ENCODE measurements around the gene TANGO2. TPM values are rescaled to one million over a fixed set of nuclear protein-coding genes. Genes with fewer than 3 reads are reported as not detected.

The TANGO2 gene
- total RNA-seq, 2 donors from 2014 or later: 34.3 to 40.1 TPM

DNA sequence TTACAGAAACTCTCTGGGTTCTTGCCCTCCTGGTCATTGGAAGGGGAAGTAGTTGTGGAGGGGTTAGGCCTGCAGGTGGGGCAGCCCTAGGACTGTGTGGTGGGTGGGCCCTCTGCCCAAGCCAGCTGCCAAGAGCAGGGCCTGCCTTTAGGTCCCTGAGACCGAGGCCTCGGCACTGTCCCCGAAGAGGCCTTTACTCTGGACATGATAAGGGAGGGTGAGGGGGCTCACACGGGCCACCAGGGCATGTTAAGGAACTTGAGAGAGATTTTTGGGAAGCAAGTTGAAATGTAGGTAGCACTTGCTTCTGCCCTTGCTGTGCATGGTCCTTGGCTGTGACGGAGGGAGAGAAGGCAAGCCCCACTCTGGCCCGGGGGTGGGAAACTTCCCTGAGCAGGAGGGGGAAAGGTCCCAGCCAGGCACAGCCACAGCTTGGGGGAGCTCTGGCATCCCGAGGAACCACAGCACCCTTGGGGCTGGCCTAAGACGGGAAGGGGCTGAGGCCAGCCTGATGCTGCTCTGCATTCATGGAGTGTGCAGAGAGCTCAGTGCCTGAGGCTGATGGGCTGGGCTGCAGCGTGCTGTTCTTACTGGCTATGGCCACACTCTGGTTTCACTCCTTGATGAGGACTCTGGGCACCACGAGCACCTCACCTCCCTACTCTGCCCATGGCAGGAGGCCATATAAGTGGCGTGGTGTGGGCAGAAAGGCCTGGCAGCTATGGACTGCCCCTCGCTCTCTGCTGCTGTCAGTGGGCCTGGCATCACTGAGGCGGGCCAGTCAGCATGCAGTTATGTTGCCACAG, 87.2 kb downstream of the TANGO2 start:
- intact Hi-C loops (cut with DNase I): no loop called here
- no peak for DNase-seq (ENCODE audit: low spot score)
- H3K36me3 ChIP-seq: peaks cover 14 to 30% of the 10 kb centered on the region in 2 donors
- no peaks in the 10 kb centered on the region for H3K4me1 ChIP-seq (replicated peaks)
- no peak overlapping the region for H3K4me3 ChIP-seq
- 83% methylated on average over 12 of the region's 13 CpGs for WGBS
- H3K27ac ChIP-seq: no peak overlapping the region
- TF ChIP-seq POLR2AphosphoS5 (IDR thresholded peaks at IDR 0.05) (no peak), POLR2A (IDR thresholded peaks at IDR 0.05) (no peak)
- TF ChIP-seq, protein P1, sequence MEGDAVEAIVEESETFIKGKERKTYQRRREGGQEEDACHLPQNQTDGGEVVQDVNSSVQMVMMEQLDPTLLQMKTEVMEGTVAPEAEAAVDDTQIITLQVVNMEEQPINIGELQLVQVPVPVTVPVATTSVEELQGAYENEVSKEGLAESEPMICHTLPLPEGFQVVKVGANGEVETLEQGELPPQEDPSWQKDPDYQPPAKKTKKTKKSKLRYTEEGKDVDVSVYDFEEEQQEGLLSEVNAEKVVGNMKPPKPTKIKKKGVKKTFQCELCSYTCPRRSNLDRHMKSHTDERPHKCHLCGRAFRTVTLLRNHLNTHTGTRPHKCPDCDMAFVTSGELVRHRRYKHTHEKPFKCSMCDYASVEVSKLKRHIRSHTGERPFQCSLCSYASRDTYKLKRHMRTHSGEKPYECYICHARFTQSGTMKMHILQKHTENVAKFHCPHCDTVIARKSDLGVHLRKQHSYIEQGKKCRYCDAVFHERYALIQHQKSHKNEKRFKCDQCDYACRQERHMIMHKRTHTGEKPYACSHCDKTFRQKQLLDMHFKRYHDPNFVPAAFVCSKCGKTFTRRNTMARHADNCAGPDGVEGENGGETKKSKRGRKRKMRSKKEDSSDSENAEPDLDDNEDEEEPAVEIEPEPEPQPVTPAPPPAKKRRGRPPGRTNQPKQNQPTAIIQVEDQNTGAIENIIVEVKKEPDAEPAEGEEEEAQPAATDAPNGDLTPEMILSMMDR (IDR thresholded peaks at IDR 0.05): no peak
- no peaks in the 10 kb centered on the region for H3K27me3 ChIP-seq (replicated peaks; ENCODE audit: insufficient read depth)
- no peaks in the 10 kb centered on the region for H3K9me3 ChIP-seq

DNA sequence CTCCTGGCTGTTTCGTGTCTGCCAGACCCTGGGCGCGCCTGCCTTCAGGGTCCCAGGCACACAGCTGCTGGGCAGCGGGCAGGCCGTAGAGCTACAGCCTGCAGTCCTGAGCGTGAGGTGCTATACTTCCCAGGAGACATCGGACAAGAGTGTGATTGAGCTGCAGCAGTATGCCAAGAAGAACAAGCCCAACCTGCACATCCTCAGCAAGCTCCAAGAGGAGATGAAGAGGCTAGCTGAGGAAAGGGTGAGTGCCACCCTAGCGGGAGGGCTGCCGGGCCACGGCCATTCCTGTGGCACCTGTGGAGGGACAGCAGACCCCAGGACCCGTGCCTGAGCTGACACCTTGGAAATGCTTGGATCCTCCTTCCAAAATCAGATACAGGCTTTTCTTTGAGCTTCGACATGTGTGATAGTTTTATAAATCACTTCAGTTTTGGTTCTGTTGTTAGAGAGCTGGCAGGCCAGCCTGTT, 87.9 kb downstream of the TANGO2 start:
- no peak for TF ChIP-seq POLR2AphosphoS5 (IDR thresholded peaks at IDR 0.05)
- TF ChIP-seq, protein P1 (IDR thresholded peaks at IDR 0.05): no peak
- TF ChIP-seq POLR2A (IDR thresholded peaks at IDR 0.05): no peak
- Histone ChIP-seq H3K4me1 (replicated peaks) (no peaks in the 10 kb centered on the region), H3K27me3 (replicated peaks; ENCODE audit: insufficient read depth) (no peaks in the 10 kb centered on the region), H3K27ac (no peak overlapping the region), H3K9me3 (no peaks in the 10 kb centered on the region), H3K4me3 (no peak overlapping the region), H3K36me3 (peaks cover 14 to 30% of the 10 kb centered on the region in 2 donors)
- intact Hi-C loops (cut with DNase I): no loop called here
- DNase-seq (ENCODE audit: low spot score): no peak
- 81% methylated on average over 11 of the region's 12 CpGs for WGBS

DNA sequence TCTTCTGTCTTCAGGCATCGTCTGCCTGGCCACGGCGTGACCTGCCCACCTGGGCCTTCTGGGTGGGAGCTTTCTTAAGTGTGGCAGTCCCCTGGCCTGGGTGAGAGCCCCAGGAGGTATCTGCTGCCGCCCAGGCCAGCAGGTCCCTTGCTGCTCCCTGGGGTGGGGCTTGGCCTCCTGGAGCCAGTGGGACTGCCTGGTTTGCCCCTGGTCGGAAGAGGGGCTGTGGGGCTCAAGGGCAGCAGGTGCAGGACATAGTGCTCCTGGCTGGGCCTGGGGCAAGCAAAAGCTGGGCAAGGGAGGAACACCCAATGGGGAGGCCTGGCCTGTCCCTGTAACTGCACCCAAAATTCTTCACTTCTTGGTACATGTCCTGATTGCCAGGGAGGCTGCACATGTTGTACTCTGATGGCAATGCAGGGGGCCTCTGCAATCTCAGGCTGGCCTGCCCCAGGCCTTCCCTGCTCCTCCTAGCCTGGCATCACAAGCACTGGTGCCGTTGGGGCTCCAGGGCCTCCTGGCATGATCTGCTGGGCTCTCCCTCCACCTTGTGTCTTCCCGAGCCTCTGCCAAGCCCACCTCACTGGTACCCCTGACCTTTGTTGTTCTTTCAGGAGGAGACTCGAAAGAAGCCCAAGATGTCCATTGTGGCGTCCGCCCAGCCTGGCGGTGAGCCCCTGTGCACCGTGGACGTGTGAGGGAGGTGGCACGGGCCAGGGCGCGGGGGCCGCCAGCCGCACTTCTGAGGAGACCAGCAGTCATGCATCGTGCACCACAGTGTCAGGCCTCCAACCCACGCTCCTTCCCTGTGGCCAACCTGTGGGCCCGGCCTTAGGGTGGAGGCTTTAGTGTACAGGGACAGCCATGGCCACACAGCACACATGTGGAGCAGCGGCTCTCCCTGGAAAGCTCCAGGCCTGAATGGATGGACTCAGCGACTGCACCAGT, 88.8 kb downstream of the TANGO2 start:
- Histone ChIP-seq H3K9me3 (no peaks in the 10 kb centered on the region), H3K27ac (no peak overlapping the region), H3K27me3 (replicated peaks; ENCODE audit: insufficient read depth) (no peaks in the 10 kb centered on the region), H3K4me3 (no peak overlapping the region), H3K36me3 (peaks cover 14 to 35% of the 10 kb centered on the region in 2 donors), H3K4me1 (replicated peaks) (no peaks in the 10 kb centered on the region)
- intact Hi-C loops (cut with DNase I): no loop called here
- no peak for DNase-seq (ENCODE audit: low spot score)
- WGBS: 84% methylated on average over 23 of the region's 23 CpGs
- TF ChIP-seq POLR2AphosphoS5 (IDR thresholded peaks at IDR 0.05) (no peak), POLR2A (IDR thresholded peaks at IDR 0.05) (no peak)
- TF ChIP-seq, protein P1 (IDR thresholded peaks at IDR 0.05): no peak

DNA sequence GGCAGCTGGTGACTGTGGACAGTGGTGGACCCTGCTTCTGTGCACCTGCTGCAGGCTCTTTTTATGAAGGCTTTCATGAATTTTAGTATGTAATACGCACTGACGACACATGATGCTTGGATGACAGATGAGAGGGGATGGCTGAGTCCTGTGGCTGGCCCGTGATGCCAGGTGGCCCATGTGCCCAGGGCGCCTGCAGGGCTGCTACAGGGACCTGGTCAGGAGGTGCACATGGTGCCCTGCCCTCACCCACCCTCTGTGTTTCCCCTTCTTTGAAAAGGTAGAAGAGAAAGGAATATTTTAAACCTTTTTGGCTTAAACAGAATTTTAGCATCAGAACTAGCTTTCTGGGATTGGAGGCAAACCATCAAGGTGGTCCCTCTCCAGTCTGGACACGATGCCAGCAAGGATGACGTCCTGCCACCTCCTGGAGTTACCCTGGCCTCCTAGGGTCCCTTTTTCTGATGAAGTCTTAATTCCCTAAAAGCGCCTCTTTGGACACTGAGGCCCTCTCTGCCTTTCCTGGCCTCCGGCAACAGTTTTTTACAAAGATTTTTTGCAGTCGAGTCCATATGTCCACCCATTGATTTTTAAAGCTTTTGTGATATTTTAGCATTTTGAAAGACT, 89.6 kb downstream of the TANGO2 start:
- no peak overlapping the region for H3K27ac ChIP-seq
- TF ChIP-seq POLR2AphosphoS5 (IDR thresholded peaks at IDR 0.05) (no peak), POLR2A (IDR thresholded peaks at IDR 0.05) (no peak)
- TF ChIP-seq, protein P1 (IDR thresholded peaks at IDR 0.05): no peak
- no peaks in the 10 kb centered on the region for H3K9me3 ChIP-seq
- 81% methylated on average over 9 of the region's 9 CpGs for WGBS
- no peaks in the 10 kb centered on the region for H3K27me3 ChIP-seq (replicated peaks; ENCODE audit: insufficient read depth)
- no peak overlapping the region for H3K4me3 ChIP-seq
- DNase-seq (ENCODE audit: low spot score): no peak
- no peaks in the 10 kb centered on the region for H3K4me1 ChIP-seq (replicated peaks)
- H3K36me3 ChIP-seq: peaks cover 14 to 43% of the 10 kb centered on the region in 2 donors
- intact Hi-C loops (cut with DNase I): no loop called here
